ENCODE results near the gene ACO2.

The ACO2 gene

GRCh38 chr22:41523464-41524221 is 54.7 kb downstream of the ACO2 start:
- Histone ChIP-seq H3K36me3 (replicated peaks; ENCODE audit: low read depth, low read length) (peaks cover 41% of the 10 kb centered on the region), H4K20me1 (ENCODE audit: insufficient read depth, low read length) (0 out of 2 replicates have a peak, but pooled peaks cover 6% of the 10 kb centered on the region), H3K4me3 (ENCODE audit: low read length) (no peak overlapping the region)

GRCh38 chr22:41524251-41524661 is 55.3 kb downstream of the ACO2 start:
- no peaks in the 10 kb centered on the region for H3K4me1 ChIP-seq (ENCODE audit: low read length)
- no peak for TF ChIP-seq EZH2phosphoT487 (IDR thresholded peaks at IDR 0.05; ENCODE audit: low read depth)
- TF ChIP-seq CTCF (IDR thresholded peaks at IDR 0.05; ENCODE audit: low read depth, low read length): no peak
- no peaks in the 10 kb centered on the region for H3K79me2 ChIP-seq (ENCODE audit: low read length)
- H3K4me3 ChIP-seq (ENCODE audit: low read length): no peak overlapping the region
- no peak overlapping the region for H3K27ac ChIP-seq (ENCODE audit: low read length)
- H3K27me3 ChIP-seq (ENCODE audit: low read depth, low read length): no peaks in the 10 kb centered on the region
- no peak overlapping the region for H3K9ac ChIP-seq (ENCODE audit: low read length)
- no peak overlapping the region for H3K4me2 ChIP-seq (ENCODE audit: low read length)
- no peaks in the 10 kb centered on the region for H3K9me3 ChIP-seq (ENCODE audit: insufficient read depth, low read length)
- H4K20me1 ChIP-seq (ENCODE audit: insufficient read depth, low read length): 0 out of 2 replicates have a peak, but pooled peaks cover 6% of the 10 kb centered on the region
- H2AFZ ChIP-seq (ENCODE audit: low read depth, low read length): no peak overlapping the region
- H3K36me3 ChIP-seq (replicated peaks; ENCODE audit: low read depth, low read length): peaks cover 44% of the 10 kb centered on the region

More at GRCh38 chr22:41523464-41524221, 54.7 kb downstream of the ACO2 start:
- no peak overlapping the region for H3K9ac ChIP-seq (ENCODE audit: low read length)
- no peak overlapping the region for H3K27ac ChIP-seq (ENCODE audit: low read length)
- TF ChIP-seq EZH2phosphoT487 (IDR thresholded peaks at IDR 0.05; ENCODE audit: low read depth) (no peak), CTCF (IDR thresholded peaks at IDR 0.05; ENCODE audit: low read depth, low read length) (no peak)
- H3K79me2 ChIP-seq (ENCODE audit: low read length): no peaks in the 10 kb centered on the region
- no peak overlapping the region for H2AFZ ChIP-seq (ENCODE audit: low read depth, low read length)
- H3K4me1 ChIP-seq (ENCODE audit: low read length): no peaks in the 10 kb centered on the region
- H3K9me3 ChIP-seq (ENCODE audit: insufficient read depth, low read length): no peaks in the 10 kb centered on the region
- no peak overlapping the region for H3K4me2 ChIP-seq (ENCODE audit: low read length)
- H3K27me3 ChIP-seq (ENCODE audit: low read depth, low read length): no peaks in the 10 kb centered on the region

GRCh38 chr22:41524809-41525449 is 56.0 kb downstream of the ACO2 start:
- Histone ChIP-seq H3K27ac (ENCODE audit: low read length) (no peak overlapping the region), H3K9me3 (ENCODE audit: insufficient read depth, low read length) (no peaks in the 10 kb centered on the region), H3K79me2 (ENCODE audit: low read length) (no peaks in the 10 kb centered on the region), H2AFZ (ENCODE audit: low read depth, low read length) (no peak overlapping the region), H3K9ac (ENCODE audit: low read length) (no peak overlapping the region), H3K36me3 (replicated peaks; ENCODE audit: low read depth, low read length) (peaks cover 46% of the 10 kb centered on the region), H3K27me3 (ENCODE audit: low read depth, low read length) (no peaks in the 10 kb centered on the region), H3K4me3 (ENCODE audit: low read length) (no peak overlapping the region), H4K20me1 (ENCODE audit: insufficient read depth, low read length) (0 out of 2 replicates have a peak, but pooled peaks cover 6% of the 10 kb centered on the region), H3K4me2 (ENCODE audit: low read length) (no peak overlapping the region), H3K4me1 (ENCODE audit: low read length) (no peaks in the 10 kb centered on the region)
- TF ChIP-seq EZH2phosphoT487 (IDR thresholded peaks at IDR 0.05; ENCODE audit: low read depth): no peak
- no peak for TF ChIP-seq CTCF (IDR thresholded peaks at IDR 0.05; ENCODE audit: low read depth, low read length)
